IMR-90 (cell line): ENCODE results near the gene IFT20. TPM values are rescaled to one million over a fixed set of nuclear protein-coding genes. Genes with fewer than 3 reads are reported as not detected.

Source experiments
- CTCF ChIP-seq: conservative IDR thresholded peaks from 2 replicates; pipeline ENCODE4 v1.5.1; 2012; ENCODE audit warnings: mild to moderate bottlenecking, low read depth, low read length, improper control_type of control experiment
- FOS ChIP-seq: fragments of 150-350 bp; IDR thresholded peaks from 2 replicates; pipeline ENCODE4 v1.6.1; 2016; ENCODE audit warnings: low read depth, low read length
- POLR2A ChIP-seq: IDR thresholded peaks from 2 replicates; pipeline ENCODE4 v1.6.1; 2012; ENCODE audit warnings: mild to moderate bottlenecking, low read depth, low read length
- SMC3 ChIP-seq: fragments of 150-350 bp; IDR thresholded peaks from 2 replicates; pipeline ENCODE4 v1.6.1; 2016; ENCODE audit warnings: low read depth, mild to moderate bottlenecking, antibody characterized with exemption, low read length, moderate library complexity
- polyA plus RNA-seq, 3 experiments: library from polyadenylated mRNA; depleted of rRNA; stranded (reverse); fragments of >200 nt; gene quantifications; 2 replicates each; pipeline ENCODE4 v1.2.3, GENCODE V29; 2012; ENCODE audit warnings: low replicate concordance in 1 of 3
- total RNA-seq: library from RNA; depleted of rRNA; stranded (reverse); fragments of >200 nt; gene quantifications from 2 replicates; pipeline ENCODE4 v1.2.3, GENCODE V29; 2012

The IFT20 gene
- total and polyA plus RNA-seq, 2 of the 4 experiments (the other 2 are of a cell fraction), result 25.5 to 46.3 TPM

GRCh38 chr17:28334666-28335200, 539 bp downstream of the IFT20 start (continued):
- TF ChIP-seq CTCF (no peak), POLR2A (no peak), FOS (no peak), SMC3 (no peak)
